Esophagus muscularis mucosa (tissue), 3 donors: ENCODE results near the gene CHGA.

Source experiments
- POLR2A ChIP-seq: fragments of 450-650 bp; IDR thresholded peaks from one replicate; pipeline ENCODE4 v1.6.1; 2017; ENCODE audit warnings: antibody characterized with exemption, moderate library complexity, mild to moderate bottlenecking, low read depth
- POLR2AphosphoS5 ChIP-seq, 2 donors: sonication (generic); formaldehyde crosslinking; IDR thresholded peaks; one replicate each; pipeline ENCODE4 v1.6.1; 2017; ENCODE audit warnings: antibody characterized with exemption in 2 of 2
- TF ChIP-seq, protein P1 (sequence below), 3 experiments: fragments of 200-600 bp in 2 of 3; fragments of 450-650 bp in 1 of 3; sonication (generic) in 2 of 3; IDR thresholded peaks; one replicate each; pipeline ENCODE4 v1.5.1; 2017 to 2019; ENCODE audit warnings: antibody characterized with exemption in 3 of 3, mild to moderate bottlenecking in 2 of 3, moderate library complexity in 1 of 3

GRCh38 chr14:92906823-92907222 lies 16.1 kb upstream of the CHGA start:
- TF ChIP-seq, protein P1, sequence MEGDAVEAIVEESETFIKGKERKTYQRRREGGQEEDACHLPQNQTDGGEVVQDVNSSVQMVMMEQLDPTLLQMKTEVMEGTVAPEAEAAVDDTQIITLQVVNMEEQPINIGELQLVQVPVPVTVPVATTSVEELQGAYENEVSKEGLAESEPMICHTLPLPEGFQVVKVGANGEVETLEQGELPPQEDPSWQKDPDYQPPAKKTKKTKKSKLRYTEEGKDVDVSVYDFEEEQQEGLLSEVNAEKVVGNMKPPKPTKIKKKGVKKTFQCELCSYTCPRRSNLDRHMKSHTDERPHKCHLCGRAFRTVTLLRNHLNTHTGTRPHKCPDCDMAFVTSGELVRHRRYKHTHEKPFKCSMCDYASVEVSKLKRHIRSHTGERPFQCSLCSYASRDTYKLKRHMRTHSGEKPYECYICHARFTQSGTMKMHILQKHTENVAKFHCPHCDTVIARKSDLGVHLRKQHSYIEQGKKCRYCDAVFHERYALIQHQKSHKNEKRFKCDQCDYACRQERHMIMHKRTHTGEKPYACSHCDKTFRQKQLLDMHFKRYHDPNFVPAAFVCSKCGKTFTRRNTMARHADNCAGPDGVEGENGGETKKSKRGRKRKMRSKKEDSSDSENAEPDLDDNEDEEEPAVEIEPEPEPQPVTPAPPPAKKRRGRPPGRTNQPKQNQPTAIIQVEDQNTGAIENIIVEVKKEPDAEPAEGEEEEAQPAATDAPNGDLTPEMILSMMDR (IDR thresholded peaks at IDR 0.05) = no peak
- TF ChIP-seq POLR2AphosphoS5 (IDR thresholded peaks at IDR 0.05) = no peak
- TF ChIP-seq POLR2A = no peak
